Measurements from ENCODE around the gene GRIA1.

GRIA1 gene

GRCh38 chr5:153672347-153673090 lies 182.0 kb downstream of the GRIA1 start:
- H3K4me3 Mint-ChIP-seq: no peak overlapping the region
- no peaks in the 10 kb centered on the region for H3K4me1 Mint-ChIP-seq
- H3K9me3 Mint-ChIP-seq: peaks cover 4% of the 10 kb centered on the region
- DNase-seq (ENCODE audit: low spot score in 2 of 2) (no peak), ATAC-seq (no peak)
- no peaks in the 10 kb centered on the region for H3K36me3 Mint-ChIP-seq
- H3K27ac Mint-ChIP-seq: no peak overlapping the region

GRCh38 chr5:153674356-153674755 lies 183.9 kb downstream of the GRIA1 start:
- Mint-ChIP-seq H3K4me1 (no peaks in the 10 kb centered on the region), H3K27ac (no peak overlapping the region), H3K9me3 (peaks cover 4% of the 10 kb centered on the region), H3K4me3 (no peak overlapping the region), H3K36me3 (no peaks in the 10 kb centered on the region)
- DNase-seq (ENCODE audit: low spot score in 2 of 2): no peak
- ATAC-seq: no peak

- no peaks in the 10 kb centered on the region for H3K36me3 Mint-ChIP-seq
- H3K9me3 Mint-ChIP-seq: peaks cover 6% of the 10 kb centered on the region
- DNase-seq (ENCODE audit: low spot score in 2 of 2) (no peak), ATAC-seq (no peak)
- H3K4me3 Mint-ChIP-seq: no peak overlapping the region
- H3K27ac Mint-ChIP-seq: no peak overlapping the region
- H3K4me1 Mint-ChIP-seq: no peaks in the 10 kb centered on the region
Observed at GRCh38 chr5:153676406-153676805, 185.9 kb downstream of the GRIA1 start.

- DNase-seq (ENCODE audit: low spot score in 2 of 2): no peak
- ATAC-seq: no peak
- Mint-ChIP-seq H3K4me3 (no peak overlapping the region), H3K4me1 (no peaks in the 10 kb centered on the region), H3K36me3 (no peaks in the 10 kb centered on the region), H3K27ac (no peak overlapping the region), H3K9me3 (peaks cover 6% of the 10 kb centered on the region)
Observed at GRCh38 chr5:153676821-153677220, 186.4 kb downstream of the GRIA1 start.

GRCh38 chr5:153678617-153679329 lies 188.3 kb downstream of the GRIA1 start:
- no peak overlapping the region for H3K4me3 Mint-ChIP-seq
- H3K36me3 Mint-ChIP-seq: no peaks in the 10 kb centered on the region
- no peak for ATAC-seq
- no peak overlapping the region for H3K27ac Mint-ChIP-seq
- no peak for DNase-seq (ENCODE audit: low spot score in 2 of 2)
- no peaks in the 10 kb centered on the region for H3K4me1 Mint-ChIP-seq
- peaks cover 2% of the 10 kb centered on the region for H3K9me3 Mint-ChIP-seq

GRCh38 chr5:153690236-153690635 lies 199.8 kb downstream of the GRIA1 start:
- no peak overlapping the region for H3K4me3 Mint-ChIP-seq
- no peaks in the 10 kb centered on the region for H3K36me3 Mint-ChIP-seq
- ATAC-seq (no peak), DNase-seq (ENCODE audit: low spot score in 2 of 2) (no peak)
- peaks cover 2% of the 10 kb centered on the region for H3K9me3 Mint-ChIP-seq
- no peak overlapping the region for H3K27ac Mint-ChIP-seq
- no peaks in the 10 kb centered on the region for H3K4me1 Mint-ChIP-seq

GRCh38 chr5:153696256-153696655 lies 205.8 kb downstream of the GRIA1 start:
- H3K36me3 Mint-ChIP-seq: no peaks in the 10 kb centered on the region
- H3K4me1 Mint-ChIP-seq: no peaks in the 10 kb centered on the region
- H3K4me3 Mint-ChIP-seq: no peak overlapping the region
- no peak for ATAC-seq
- DNase-seq (ENCODE audit: low spot score in 2 of 2): no peak
- H3K9me3 Mint-ChIP-seq: peaks cover 4% of the 10 kb centered on the region
- no peak overlapping the region for H3K27ac Mint-ChIP-seq

GRCh38 chr5:153699035-153699434 lies 208.6 kb downstream of the GRIA1 start:
- ATAC-seq: no peak
- Mint-ChIP-seq H3K4me3 (no peak overlapping the region), H3K4me1 (no peaks in the 10 kb centered on the region), H3K27ac (no peak overlapping the region), H3K9me3 (peaks cover 4% of the 10 kb centered on the region), H3K36me3 (no peaks in the 10 kb centered on the region)
- no peak for DNase-seq (ENCODE audit: low spot score in 2 of 2)

- no peak overlapping the region for H3K4me3 Mint-ChIP-seq
- H3K4me1 Mint-ChIP-seq: no peaks in the 10 kb centered on the region
- no peak for DNase-seq (ENCODE audit: low spot score in 2 of 2)
- no peaks in the 10 kb centered on the region for H3K36me3 Mint-ChIP-seq
- ATAC-seq: no peak
- H3K27ac Mint-ChIP-seq: no peak overlapping the region
- peaks cover 4% of the 10 kb centered on the region for H3K9me3 Mint-ChIP-seq
Observed at GRCh38 chr5:153700940-153701339, 210.5 kb downstream of the GRIA1 start.

GRCh38 chr5:153702265-153702664 lies 211.8 kb downstream of the GRIA1 start:
- DNase-seq (ENCODE audit: low spot score in 2 of 2) (no peak), ATAC-seq (no peak)
- Mint-ChIP-seq H3K4me1 (no peaks in the 10 kb centered on the region), H3K4me3 (no peak overlapping the region), H3K27ac (no peak overlapping the region), H3K36me3 (no peaks in the 10 kb centered on the region), H3K9me3 (peaks cover 4% of the 10 kb centered on the region)

GRCh38 chr5:153704110-153704509 lies 213.6 kb downstream of the GRIA1 start:
- Mint-ChIP-seq H3K4me1 (no peaks in the 10 kb centered on the region), H3K4me3 (no peak overlapping the region), H3K27ac (no peak overlapping the region), H3K36me3 (no peaks in the 10 kb centered on the region), H3K9me3 (peaks cover 4% of the 10 kb centered on the region)
- no peak for ATAC-seq
- DNase-seq (ENCODE audit: low spot score in 2 of 2): no peak

- no peak overlapping the region for H3K4me3 Mint-ChIP-seq
- no peaks in the 10 kb centered on the region for H3K36me3 Mint-ChIP-seq
- DNase-seq (ENCODE audit: low spot score in 2 of 2) (no peak), ATAC-seq (no peak)
- H3K4me1 Mint-ChIP-seq: no peaks in the 10 kb centered on the region
- peaks cover 4% of the 10 kb centered on the region for H3K9me3 Mint-ChIP-seq
- H3K27ac Mint-ChIP-seq: no peak overlapping the region
Observed at GRCh38 chr5:153707626-153708025, 217.2 kb downstream of the GRIA1 start.

- ATAC-seq: no peak
- DNase-seq (ENCODE audit: low spot score in 2 of 2): no peak
- H3K4me1 Mint-ChIP-seq: no peaks in the 10 kb centered on the region
- no peak overlapping the region for H3K4me3 Mint-ChIP-seq
- no peak overlapping the region for H3K27ac Mint-ChIP-seq
- no peaks in the 10 kb centered on the region for H3K36me3 Mint-ChIP-seq
- peaks cover 4% of the 10 kb centered on the region for H3K9me3 Mint-ChIP-seq
Observed at GRCh38 chr5:153711755-153712154, 221.3 kb downstream of the GRIA1 start.

GRCh38 chr5:153712946-153713345 lies 222.5 kb downstream of the GRIA1 start:
- Mint-ChIP-seq H3K36me3 (no peaks in the 10 kb centered on the region), H3K4me3 (no peak overlapping the region), H3K4me1 (no peaks in the 10 kb centered on the region), H3K27ac (no peak overlapping the region), H3K9me3 (peaks cover 4% of the 10 kb centered on the region)
- no peak for ATAC-seq
- no peak for DNase-seq (ENCODE audit: low spot score in 2 of 2)

GRCh38 chr5:153713943-153714342 lies 223.5 kb downstream of the GRIA1 start:
- Mint-ChIP-seq H3K27ac (no peak overlapping the region), H3K9me3 (peaks cover 4% of the 10 kb centered on the region), H3K4me3 (no peak overlapping the region), H3K36me3 (no peaks in the 10 kb centered on the region), H3K4me1 (no peaks in the 10 kb centered on the region)
- no peak for ATAC-seq
- no peak for DNase-seq (ENCODE audit: low spot score in 2 of 2)

- Mint-ChIP-seq H3K4me3 (no peak overlapping the region), H3K4me1 (no peaks in the 10 kb centered on the region), H3K36me3 (no peaks in the 10 kb centered on the region), H3K9me3 (peaks cover 4% of the 10 kb centered on the region), H3K27ac (no peak overlapping the region)
- ATAC-seq: peak; percentile 24
- DNase-seq (ENCODE audit: low spot score in 2 of 2): no peak
Observed at GRCh38 chr5:153714798-153715197, 224.3 kb downstream of the GRIA1 start.
